Progenitor cell of endocrine pancreas (in vitro differentiated cells): Measurements from ENCODE around the gene FAM227B. TPM values are rescaled to one million over a fixed set of nuclear protein-coding genes. Genes with fewer than 3 reads are reported as not detected.

Experiments
- DNase-seq: peaks from one replicate; pipeline ENCODE4 v3.0.0; 2021; ENCODE audit warnings: low spot score; ENCODE audit not compliant: unreplicated experiment
- H3K27ac Mint-ChIP-seq: 2 replicates; pipeline ENCODE4 v1.8.0; 2021; ENCODE audit warnings: mild to moderate bottlenecking, moderate library complexity, mixed read lengths
- H3K27me3 Mint-ChIP-seq: 2 replicates; pipeline ENCODE4 v1.8.0; 2021; ENCODE audit warnings: mixed read lengths
- H3K36me3 Mint-ChIP-seq: 2 replicates; pipeline ENCODE4 v1.8.0; 2022; ENCODE audit warnings: mixed read lengths; ENCODE audit not compliant: insufficient read depth
- H3K4me1 Mint-ChIP-seq: 2 replicates; pipeline ENCODE4 v1.8.0; 2021; ENCODE audit warnings: low read depth, mixed read lengths
- H3K4me3 Mint-ChIP-seq: 2 replicates; pipeline ENCODE4 v1.8.0; 2021; ENCODE audit warnings: low read depth, mild to moderate bottlenecking, moderate library complexity, mixed read lengths
- H3K9me3 Mint-ChIP-seq: 2 replicates; pipeline ENCODE4 v1.8.0; 2021; ENCODE audit warnings: low read depth, mixed read lengths
- CTCF ChIP-seq: fragments of 200-600 bp; sonication (generic); IDR thresholded peaks from one replicate; pipeline ENCODE4 v1.5.0; 2021; ENCODE audit warnings: antibody characterized with exemption, mild to moderate bottlenecking; ENCODE audit not compliant: unreplicated experiment
- total RNA-seq: library from RNA; stranded (reverse); gene quantifications from 2 replicates; pipeline ENCODE4 v1.2.1, GENCODE V29; 2021

The FAM227B gene
- total RNA-seq, 1 donor from 2014 or later, result 8.9 TPM

GRCh38 chr15:49439678-49440395 is 180.8 kb downstream of the FAM227B start:
- Mint-ChIP-seq H3K27ac (no peak overlapping the region), H3K27me3 (no peaks in the 10 kb centered on the region), H3K9me3 (no peaks in the 10 kb centered on the region), H3K4me1 (peaks cover 1% of the 10 kb centered on the region), H3K36me3 (no peaks in the 10 kb centered on the region), H3K4me3 (no peak overlapping the region)
- TF ChIP-seq CTCF, result no peak
- DNase-seq, result no peak

- Mint-ChIP-seq H3K36me3 (no peaks in the 10 kb centered on the region), H3K4me1 (peaks cover 1% of the 10 kb centered on the region), H3K27me3 (no peaks in the 10 kb centered on the region), H3K4me3 (no peak overlapping the region), H3K9me3 (no peaks in the 10 kb centered on the region), H3K27ac (no peak overlapping the region)
- DNase-seq, result no peak
- no peak for TF ChIP-seq CTCF
Measured at GRCh38 chr15:49438962-49439631, 181.5 kb downstream of the FAM227B start.

- no peak for DNase-seq
- Mint-ChIP-seq H3K4me3 (no peak overlapping the region), H3K9me3 (no peaks in the 10 kb centered on the region), H3K27me3 (no peaks in the 10 kb centered on the region), H3K27ac (no peak overlapping the region), H3K4me1 (no peaks in the 10 kb centered on the region), H3K36me3 (no peaks in the 10 kb centered on the region)
- no peak for TF ChIP-seq CTCF
Measured at GRCh38 chr15:49436751-49437150, 183.9 kb downstream of the FAM227B start.

GRCh38 chr15:49435174-49435573 is 185.4 kb downstream of the FAM227B start:
- H3K4me1 Mint-ChIP-seq, result no peaks in the 10 kb centered on the region
- H3K9me3 Mint-ChIP-seq, result no peaks in the 10 kb centered on the region
- no peak for TF ChIP-seq CTCF
- peaks cover 1% of the 10 kb centered on the region for H3K27me3 Mint-ChIP-seq
- no peak overlapping the region for H3K27ac Mint-ChIP-seq
- no peak overlapping the region for H3K4me3 Mint-ChIP-seq
- H3K36me3 Mint-ChIP-seq, result no peaks in the 10 kb centered on the region
- no peak for DNase-seq

GRCh38 chr15:49430046-49430445 is 190.6 kb downstream of the FAM227B start:
- H3K27me3 Mint-ChIP-seq, result peaks cover 3% of the 10 kb centered on the region
- H3K4me1 Mint-ChIP-seq, result no peaks in the 10 kb centered on the region
- TF ChIP-seq CTCF, result no peak
- no peaks in the 10 kb centered on the region for H3K9me3 Mint-ChIP-seq
- H3K36me3 Mint-ChIP-seq, result no peaks in the 10 kb centered on the region
- H3K4me3 Mint-ChIP-seq, result no peak overlapping the region
- H3K27ac Mint-ChIP-seq, result no peak overlapping the region
- no peak for DNase-seq
